Thyroid gland (tissue), 4 donors: ENCODE results near the gene CAMKMT.

Source experiments
- POLR2A ChIP-seq, 2 donors: fragments of 450-650 bp; IDR thresholded peaks; one replicate each; pipeline ENCODE4 v1.6.1; 2017; ENCODE audit warnings: antibody characterized with exemption in 2 of 2, mild to moderate bottlenecking in 2 of 2, moderate library complexity in 1 of 2
- TF ChIP-seq, protein P1 (sequence below), 6 experiments: fragments of 200-600 bp in 3 of 6; fragments of 450-650 bp in 3 of 6; sonication (generic) in 3 of 6; IDR thresholded peaks; one replicate each; pipeline ENCODE4 v1.5.1; 2016 to 2019; ENCODE audit warnings: antibody characterized with exemption in 6 of 6, mild to moderate bottlenecking in 2 of 6, inconsistent platforms in 1 of 6, moderate library complexity in 1 of 6

DNA sequence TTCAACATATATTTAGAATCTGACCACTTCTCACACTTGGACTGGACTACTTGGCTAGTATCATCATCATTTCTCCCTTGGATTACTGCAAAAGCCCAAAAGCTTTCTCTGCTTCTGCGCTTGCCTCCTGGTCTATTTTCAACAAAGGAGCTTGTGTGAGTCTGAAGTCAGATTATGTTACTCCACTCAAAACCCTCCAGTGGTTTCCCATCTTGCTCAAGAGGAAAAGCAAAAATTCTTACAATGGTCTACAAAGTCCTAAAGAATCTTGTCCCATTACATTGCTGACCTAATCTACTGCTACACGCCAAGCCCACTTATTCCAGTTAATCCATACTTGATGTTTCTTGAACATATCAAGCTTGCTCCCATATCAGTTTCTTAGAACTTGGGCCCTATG is 10.1 kb upstream of the CAMKMT start:
- TF ChIP-seq, protein P1, sequence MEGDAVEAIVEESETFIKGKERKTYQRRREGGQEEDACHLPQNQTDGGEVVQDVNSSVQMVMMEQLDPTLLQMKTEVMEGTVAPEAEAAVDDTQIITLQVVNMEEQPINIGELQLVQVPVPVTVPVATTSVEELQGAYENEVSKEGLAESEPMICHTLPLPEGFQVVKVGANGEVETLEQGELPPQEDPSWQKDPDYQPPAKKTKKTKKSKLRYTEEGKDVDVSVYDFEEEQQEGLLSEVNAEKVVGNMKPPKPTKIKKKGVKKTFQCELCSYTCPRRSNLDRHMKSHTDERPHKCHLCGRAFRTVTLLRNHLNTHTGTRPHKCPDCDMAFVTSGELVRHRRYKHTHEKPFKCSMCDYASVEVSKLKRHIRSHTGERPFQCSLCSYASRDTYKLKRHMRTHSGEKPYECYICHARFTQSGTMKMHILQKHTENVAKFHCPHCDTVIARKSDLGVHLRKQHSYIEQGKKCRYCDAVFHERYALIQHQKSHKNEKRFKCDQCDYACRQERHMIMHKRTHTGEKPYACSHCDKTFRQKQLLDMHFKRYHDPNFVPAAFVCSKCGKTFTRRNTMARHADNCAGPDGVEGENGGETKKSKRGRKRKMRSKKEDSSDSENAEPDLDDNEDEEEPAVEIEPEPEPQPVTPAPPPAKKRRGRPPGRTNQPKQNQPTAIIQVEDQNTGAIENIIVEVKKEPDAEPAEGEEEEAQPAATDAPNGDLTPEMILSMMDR (IDR thresholded peaks at IDR 0.05), result no peak
- no peak for TF ChIP-seq POLR2A (IDR thresholded peaks at IDR 0.05)
